ENCODE measurements around the gene KHDC3L.
"Not testable (repeated sequence)": the region's sequence is repeated elsewhere in the genome, so short reads cannot be mapped to it uniquely, and the experiment has no call there.

Gene KHDC3L

DNA sequence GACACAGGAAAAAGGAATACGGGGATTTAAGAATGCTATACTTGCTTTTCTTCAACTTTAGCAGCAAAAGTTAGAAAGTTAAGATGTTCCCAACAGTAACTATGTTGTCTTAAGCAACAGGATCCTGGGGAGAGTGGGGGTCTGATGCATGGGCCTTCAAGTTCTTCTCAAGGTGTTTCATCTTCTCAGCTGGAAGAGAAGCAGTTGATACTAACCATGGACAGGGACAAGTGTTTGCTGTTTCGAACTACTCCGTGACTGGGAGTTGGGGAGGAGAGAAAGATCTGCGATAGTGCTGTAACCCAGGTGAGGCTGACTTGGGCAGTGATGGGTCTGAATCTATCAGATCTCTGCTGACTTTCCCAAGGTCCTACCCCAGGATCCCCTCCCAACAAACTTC lies 6.2 kb downstream of the KHDC3L start:
- TF ChIP-seq, protein P1, sequence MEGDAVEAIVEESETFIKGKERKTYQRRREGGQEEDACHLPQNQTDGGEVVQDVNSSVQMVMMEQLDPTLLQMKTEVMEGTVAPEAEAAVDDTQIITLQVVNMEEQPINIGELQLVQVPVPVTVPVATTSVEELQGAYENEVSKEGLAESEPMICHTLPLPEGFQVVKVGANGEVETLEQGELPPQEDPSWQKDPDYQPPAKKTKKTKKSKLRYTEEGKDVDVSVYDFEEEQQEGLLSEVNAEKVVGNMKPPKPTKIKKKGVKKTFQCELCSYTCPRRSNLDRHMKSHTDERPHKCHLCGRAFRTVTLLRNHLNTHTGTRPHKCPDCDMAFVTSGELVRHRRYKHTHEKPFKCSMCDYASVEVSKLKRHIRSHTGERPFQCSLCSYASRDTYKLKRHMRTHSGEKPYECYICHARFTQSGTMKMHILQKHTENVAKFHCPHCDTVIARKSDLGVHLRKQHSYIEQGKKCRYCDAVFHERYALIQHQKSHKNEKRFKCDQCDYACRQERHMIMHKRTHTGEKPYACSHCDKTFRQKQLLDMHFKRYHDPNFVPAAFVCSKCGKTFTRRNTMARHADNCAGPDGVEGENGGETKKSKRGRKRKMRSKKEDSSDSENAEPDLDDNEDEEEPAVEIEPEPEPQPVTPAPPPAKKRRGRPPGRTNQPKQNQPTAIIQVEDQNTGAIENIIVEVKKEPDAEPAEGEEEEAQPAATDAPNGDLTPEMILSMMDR (IDR thresholded peaks at IDR 0.05; ENCODE audit: insufficient read depth, low read depth, low read length, missing control alignments) = no peak
- no peak overlapping the region for H3K4me3 ChIP-seq (ENCODE audit: low read length)
- DNase-seq (ENCODE audit: low read depth) = no peak

DNA sequence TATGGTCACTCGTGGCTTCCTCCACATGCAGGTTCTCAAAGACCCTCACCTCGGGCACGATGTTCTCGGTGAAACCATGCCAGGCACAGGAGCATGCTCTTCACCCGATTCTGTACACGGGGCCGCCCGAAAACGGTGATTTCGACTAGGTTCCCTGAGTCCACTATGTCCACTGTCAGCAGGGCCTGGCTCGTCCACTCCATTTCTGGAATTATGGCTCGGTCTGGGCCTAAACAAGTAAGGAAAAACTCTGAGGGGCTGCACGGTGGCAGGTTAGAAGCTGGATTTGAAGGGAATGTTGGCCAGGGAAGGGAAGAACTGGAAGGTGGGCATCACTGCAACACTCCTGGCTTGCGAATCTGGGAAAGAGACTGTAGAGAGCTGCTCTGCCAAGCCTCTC lies 6.7 kb downstream of the KHDC3L start:
- TF ChIP-seq, protein P1 (IDR thresholded peaks at IDR 0.05; ENCODE audit: insufficient read depth, low read depth, low read length, missing control alignments) = no peak
- no peak for DNase-seq (ENCODE audit: low read depth)
- H3K4me3 ChIP-seq (ENCODE audit: low read length) = no peak overlapping the region

DNA sequence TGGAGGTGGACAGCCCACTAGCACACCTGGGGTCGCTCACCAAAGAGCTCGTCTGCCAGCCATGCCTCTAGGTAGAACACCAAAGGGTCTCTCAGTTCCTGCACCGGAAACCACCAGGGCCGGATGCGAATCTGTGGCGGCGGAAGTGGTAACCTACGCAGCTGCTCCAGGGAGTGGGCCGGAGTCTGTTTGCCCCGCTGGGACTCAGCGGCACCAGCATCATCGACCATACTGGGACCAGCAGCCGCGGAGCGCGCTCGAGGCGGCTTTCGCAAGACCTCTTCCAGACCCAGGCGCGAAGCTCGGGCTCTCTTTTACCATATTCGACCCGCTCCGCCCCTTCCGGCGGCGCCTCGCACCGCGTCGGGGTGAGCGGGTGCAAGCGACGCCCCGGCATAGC lies 7.1 kb downstream of the KHDC3L start, which contains the start of gene OOEP:
OOEP (minus strand) TSS at position 335 of the 400 bp plus-strand sequence; CDS start at position 230, 105 bp downstream.
- no peak within 1 kb of the TSS for H3K4me3 ChIP-seq (ENCODE audit: low read length)
- TF ChIP-seq, protein P1 (IDR thresholded peaks at IDR 0.05; ENCODE audit: insufficient read depth, low read depth, low read length, missing control alignments) = no peak
- DNase-seq (ENCODE audit: low read depth) = no peak

DNA sequence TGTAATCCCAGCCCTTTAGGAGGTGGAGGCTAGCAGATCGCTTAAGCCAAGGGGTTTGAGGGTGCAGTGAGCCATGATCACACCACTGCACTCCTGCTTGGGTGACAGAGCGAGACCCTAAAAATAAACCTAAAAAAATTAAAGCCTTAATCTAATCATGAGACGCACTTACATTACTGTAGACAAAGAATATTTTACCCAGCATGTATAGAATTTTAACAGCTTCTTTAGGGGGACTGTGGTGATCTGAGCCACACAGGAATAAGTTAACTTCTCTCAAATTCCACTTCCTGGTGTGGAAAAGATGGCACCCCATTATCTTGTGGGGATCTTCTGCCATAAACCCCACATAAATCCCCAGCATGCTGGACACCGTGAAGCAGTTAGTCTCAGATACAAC lies 9.5 kb downstream of the KHDC3L start:
- no peak for DNase-seq (ENCODE audit: low read depth)
- TF ChIP-seq, protein P1 (IDR thresholded peaks at IDR 0.05; ENCODE audit: insufficient read depth, low read depth, low read length, missing control alignments) = no peak
- H3K4me3 ChIP-seq (ENCODE audit: low read length) = no peak overlapping the region

DNA sequence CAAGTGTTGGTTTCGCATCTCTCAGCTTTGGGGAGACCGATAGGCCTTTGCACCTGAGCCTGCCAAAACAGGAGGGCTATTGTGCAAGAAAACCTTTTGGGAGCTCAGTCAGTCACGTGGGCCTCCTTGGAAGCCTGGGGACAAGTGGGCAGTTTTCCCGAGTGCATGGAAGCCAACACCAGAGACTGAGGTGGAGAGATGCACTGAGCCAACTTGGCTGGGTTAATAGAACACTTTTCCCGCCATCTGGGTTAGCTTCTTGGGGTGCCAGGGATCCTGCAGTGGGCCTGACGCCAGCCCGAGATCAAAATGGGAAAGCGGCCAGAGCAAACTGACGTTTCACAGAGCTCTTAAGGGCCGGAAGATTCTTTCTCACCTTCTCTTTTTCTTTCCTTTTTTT lies 10.1 kb downstream of the KHDC3L start:
- no peak for DNase-seq (ENCODE audit: low read depth)
- no peak overlapping the region for H3K4me3 ChIP-seq (ENCODE audit: low read length)
- TF ChIP-seq, protein P1 (IDR thresholded peaks at IDR 0.05; ENCODE audit: insufficient read depth, low read depth, low read length, missing control alignments) = no peak

DNA sequence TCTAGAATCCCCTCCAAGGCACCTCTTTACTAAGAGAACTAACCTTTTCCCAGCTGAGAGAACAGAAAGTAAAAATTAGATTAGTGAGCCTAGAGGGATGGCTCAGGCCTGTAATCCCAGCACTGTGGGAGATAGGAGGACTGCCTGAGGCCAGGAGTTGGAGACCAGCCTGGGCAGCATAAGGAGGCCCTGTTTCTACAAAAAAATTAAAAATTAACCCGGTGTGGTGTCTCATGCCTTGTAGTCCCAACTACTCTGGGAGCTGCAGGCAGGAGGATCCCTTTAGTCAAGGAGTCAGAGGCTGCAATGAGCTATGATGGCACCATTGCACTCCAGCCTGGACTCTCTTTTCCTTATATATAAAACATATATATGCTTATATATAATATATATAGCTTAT lies 12.8 kb downstream of the KHDC3L start:
- no peak for DNase-seq (ENCODE audit: low read depth)

DNA sequence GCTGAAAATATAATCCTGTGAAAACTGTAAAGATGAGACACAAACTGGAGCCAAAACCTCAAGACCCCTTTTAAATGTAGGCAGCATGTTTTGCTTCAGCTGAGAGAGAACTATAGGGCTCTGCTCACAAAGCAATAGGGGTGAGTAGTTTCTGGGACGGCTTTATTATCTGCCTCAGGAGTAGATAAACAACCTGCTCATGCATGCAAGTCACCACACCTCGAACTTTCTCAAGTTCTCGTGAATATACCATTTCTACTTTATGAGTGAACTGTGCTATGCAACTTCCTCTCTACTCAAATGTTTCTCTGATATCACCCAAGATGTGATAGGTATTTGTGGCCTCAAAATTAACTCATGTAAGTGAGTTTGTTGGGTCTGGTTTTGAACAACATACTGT lies 14.8 kb downstream of the KHDC3L start:
- DNase-seq (ENCODE audit: low read depth) = peak; percentile 35
- no peak overlapping the region for H3K4me3 ChIP-seq (ENCODE audit: low read length)
- TF ChIP-seq, protein P1 (IDR thresholded peaks at IDR 0.05; ENCODE audit: insufficient read depth, low read depth, low read length, missing control alignments) = no peak

More for the DNA sequence above, 12.8 kb downstream of the KHDC3L start:
- TF ChIP-seq, protein P1 (IDR thresholded peaks at IDR 0.05; ENCODE audit: insufficient read depth, low read depth, low read length, missing control alignments) = no peak
- no peak overlapping the region for H3K4me3 ChIP-seq (ENCODE audit: low read length)

DNA sequence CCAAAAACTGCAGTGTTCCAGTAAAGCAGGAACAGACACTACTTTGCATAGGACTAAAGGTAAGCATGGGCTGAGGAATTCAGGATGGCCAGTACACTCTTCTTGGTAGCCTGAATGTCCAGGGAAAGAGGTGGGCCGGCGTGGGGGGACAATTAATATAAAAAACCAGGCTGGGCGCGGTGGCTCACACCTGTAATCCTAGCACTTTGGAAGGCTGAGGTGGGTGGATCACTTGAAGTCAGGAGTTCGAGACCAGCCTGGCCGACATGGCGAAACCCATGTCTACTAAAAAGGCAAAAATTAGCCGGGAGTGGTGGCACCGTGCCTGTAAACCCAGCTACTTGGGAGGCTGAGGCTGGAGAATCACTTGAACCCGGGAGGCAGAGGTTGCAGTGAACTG lies 19.1 kb downstream of the KHDC3L start:
- not testable (repeated sequence) for DNase-seq (ENCODE audit: low read depth); H3K4me3 ChIP-seq (ENCODE audit: low read length)
